Colonic mucosa (tissue), 4 donors: Measurements from ENCODE around the gene PRLR. TPM values are rescaled to one million over a fixed set of nuclear protein-coding genes. Genes with fewer than 3 reads are reported as not detected.

Experiments
- DNase-seq: peaks from one replicate; pipeline ENCODE4 v3.0.0-alpha.2; 2020
- H3K27ac ChIP-seq: fragments of 200-600 bp; one replicate; pipeline ENCODE4 v1.8.0; 2021
- H3K27me3 ChIP-seq: fragments of 200-600 bp; one replicate; pipeline ENCODE4 v1.8.0; 2021
- H3K36me3 ChIP-seq: fragments of 200-600 bp; one replicate; pipeline ENCODE4 v1.8.0; 2021
- H3K4me1 ChIP-seq: fragments of 200-600 bp; one replicate; pipeline ENCODE4 v1.8.0; 2021; ENCODE audit warnings: mild to moderate bottlenecking
- H3K4me3 ChIP-seq: fragments of 200-600 bp; one replicate; pipeline ENCODE4 v1.8.0; 2021
- H3K9ac ChIP-seq, 2 donors: one replicate each; pipeline ENCODE4 v1.7.0; 2013; ENCODE audit warnings: control low read depth in 2 of 2, low read depth in 2 of 2, low read length in 2 of 2
- H3K9me3 ChIP-seq: fragments of 200-600 bp; one replicate; pipeline ENCODE4 v1.8.0; 2021
- intact Hi-C: fragments of 100-400 bp; cut with DNase I; formaldehyde crosslinking; loops from one replicate; pipeline ENCODE4 v1.14.1; 2022
- total RNA-seq, 2 donors: library from RNA; stranded (reverse); fragmentation: NEBNext Ultra II Directional in 1 of 2; extraction: Animal tissue kit (Norgen Biotek cat#: 25700) in 1 of 2; gene quantifications; one replicate each; pipeline ENCODE4 v1.2.1, GENCODE V29; 2021
- TF ChIP-seq, protein P1 (sequence below): fragments of 200-600 bp; IDR thresholded peaks from one replicate; pipeline ENCODE4 v1.8.0; 2022; ENCODE audit warnings: antibody characterized with exemption, mild to moderate bottlenecking
- donor health status: healthy.
- donor health status: DM: no; HTN: no; CAD: no.
- donor health status: DM: no; HTN: no; CAD: no.

The PRLR gene
- total RNA-seq, 2 donors from 2014 or later, result 23.7 to 38.6 TPM

DNA sequence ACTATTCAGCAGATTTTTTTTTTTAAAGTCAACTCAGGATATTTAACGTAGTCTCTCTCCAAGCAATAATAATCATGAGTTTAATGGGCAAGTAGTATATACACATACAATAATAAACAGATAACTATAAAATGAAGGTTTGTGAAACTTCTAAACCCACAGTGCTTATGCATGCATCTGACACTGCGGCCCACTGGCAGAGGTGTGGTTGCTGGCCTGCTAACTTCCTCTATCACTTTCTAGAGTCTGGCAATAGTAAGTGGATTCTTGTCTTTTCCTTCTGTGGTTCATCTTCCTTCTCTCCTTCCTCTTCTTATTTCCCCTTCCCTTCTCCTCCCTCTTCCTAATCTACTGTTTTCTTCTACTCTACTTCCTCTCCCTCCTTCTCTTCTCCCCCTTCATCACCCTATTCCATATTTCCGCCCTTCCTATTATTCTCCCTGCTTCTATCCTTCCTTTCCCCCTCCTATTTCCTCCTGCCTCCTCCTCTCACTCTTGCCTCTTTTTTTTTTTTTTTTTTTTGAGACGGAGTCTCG lies 164.0 kb downstream of the PRLR start:
- intact Hi-C loops, result no loop called here

DNA sequence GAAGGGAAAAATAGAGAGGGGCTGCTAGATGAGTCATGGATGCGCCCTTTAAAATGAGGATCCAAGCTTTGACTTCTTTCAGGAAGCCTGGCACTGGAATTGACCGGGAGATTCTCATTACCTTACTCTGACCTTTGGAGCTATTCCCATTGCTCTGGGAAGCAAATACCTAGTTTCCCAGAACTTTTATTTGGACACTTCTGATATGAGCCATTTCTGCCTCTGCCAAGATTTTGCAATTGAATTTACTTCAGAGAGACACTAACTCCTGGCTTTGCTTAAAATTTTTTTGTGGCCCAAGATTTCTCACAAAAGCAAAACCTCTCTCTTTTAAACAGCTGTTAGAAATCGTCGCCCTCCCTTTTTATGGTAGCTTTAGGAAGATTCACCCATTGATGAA lies 166.9 kb downstream of the PRLR start:
- Histone ChIP-seq H3K9ac (no peak overlapping the region), H3K4me1 (no peaks in the 10 kb centered on the region), H3K27me3 (no peaks in the 10 kb centered on the region), H3K36me3 (no peaks in the 10 kb centered on the region), H3K9me3 (no peaks in the 10 kb centered on the region), H3K4me3 (no peak overlapping the region), H3K27ac (no peak overlapping the region)
- intact Hi-C loops, result no loop called here
- DNase-seq, result no peak
- TF ChIP-seq, protein P1, sequence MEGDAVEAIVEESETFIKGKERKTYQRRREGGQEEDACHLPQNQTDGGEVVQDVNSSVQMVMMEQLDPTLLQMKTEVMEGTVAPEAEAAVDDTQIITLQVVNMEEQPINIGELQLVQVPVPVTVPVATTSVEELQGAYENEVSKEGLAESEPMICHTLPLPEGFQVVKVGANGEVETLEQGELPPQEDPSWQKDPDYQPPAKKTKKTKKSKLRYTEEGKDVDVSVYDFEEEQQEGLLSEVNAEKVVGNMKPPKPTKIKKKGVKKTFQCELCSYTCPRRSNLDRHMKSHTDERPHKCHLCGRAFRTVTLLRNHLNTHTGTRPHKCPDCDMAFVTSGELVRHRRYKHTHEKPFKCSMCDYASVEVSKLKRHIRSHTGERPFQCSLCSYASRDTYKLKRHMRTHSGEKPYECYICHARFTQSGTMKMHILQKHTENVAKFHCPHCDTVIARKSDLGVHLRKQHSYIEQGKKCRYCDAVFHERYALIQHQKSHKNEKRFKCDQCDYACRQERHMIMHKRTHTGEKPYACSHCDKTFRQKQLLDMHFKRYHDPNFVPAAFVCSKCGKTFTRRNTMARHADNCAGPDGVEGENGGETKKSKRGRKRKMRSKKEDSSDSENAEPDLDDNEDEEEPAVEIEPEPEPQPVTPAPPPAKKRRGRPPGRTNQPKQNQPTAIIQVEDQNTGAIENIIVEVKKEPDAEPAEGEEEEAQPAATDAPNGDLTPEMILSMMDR, result no peak

More for the DNA sequence above, 164.0 kb downstream of the PRLR start:
- Histone ChIP-seq H3K4me1 (no peaks in the 10 kb centered on the region), H3K27ac (no peak overlapping the region), H3K4me3 (no peak overlapping the region), H3K9me3 (no peaks in the 10 kb centered on the region), H3K36me3 (no peaks in the 10 kb centered on the region), H3K27me3 (no peaks in the 10 kb centered on the region), H3K9ac (no peak overlapping the region)
- TF ChIP-seq, protein P1, result no peak
- no peak for DNase-seq

DNA sequence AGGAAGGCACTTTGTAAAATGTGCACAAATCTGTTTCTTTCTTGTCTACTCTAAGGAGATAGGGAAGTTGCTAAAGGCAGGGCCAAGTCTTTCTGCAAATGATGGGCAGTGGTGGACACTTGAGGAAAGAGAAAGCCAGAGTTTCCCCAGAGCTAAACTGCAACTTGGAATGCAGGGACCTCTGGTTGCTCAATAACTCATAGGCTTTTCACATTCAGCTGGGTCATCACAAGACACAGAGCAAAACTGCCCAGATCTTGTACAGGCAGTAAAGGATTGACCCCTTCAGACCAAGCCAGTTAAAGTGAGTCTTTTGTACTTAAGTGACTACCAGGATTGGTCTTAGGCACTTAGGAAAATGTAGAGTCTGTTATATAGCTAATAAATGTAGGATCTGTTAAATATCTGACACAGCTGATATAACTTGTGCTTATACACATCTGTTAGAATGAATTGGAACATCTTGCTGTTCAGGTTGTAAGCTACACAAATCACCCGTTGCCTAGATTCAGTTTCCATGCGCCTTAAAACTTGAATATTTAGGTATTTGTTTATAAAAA lies 169.0 kb downstream of the PRLR start:
- Histone ChIP-seq H3K9me3 (no peaks in the 10 kb centered on the region), H3K27ac (no peak overlapping the region)

DNA sequence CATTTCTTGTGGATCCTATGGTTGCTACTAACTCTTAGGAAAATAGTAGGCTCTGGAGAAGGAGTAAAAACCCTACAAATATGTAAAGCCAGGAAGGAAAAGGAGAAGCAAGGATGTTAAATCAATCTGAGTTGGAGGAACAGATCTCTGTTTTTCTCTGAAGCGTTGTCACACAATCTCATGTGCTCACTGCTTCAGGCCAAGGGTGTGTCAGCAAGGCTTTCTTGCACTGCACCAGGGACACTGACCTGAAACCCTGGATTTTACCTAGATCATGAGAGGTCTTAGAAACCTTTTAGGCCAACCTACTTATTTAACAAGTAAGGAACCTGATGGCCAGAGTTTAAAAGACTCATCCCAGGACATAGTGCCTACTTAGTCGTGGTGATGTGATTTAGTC lies 170.1 kb downstream of the PRLR start:
- DNase-seq, result no peak
- Histone ChIP-seq H3K27ac (no peak overlapping the region), H3K9me3 (no peaks in the 10 kb centered on the region), H3K4me3 (no peak overlapping the region), H3K27me3 (no peaks in the 10 kb centered on the region), H3K9ac (no peak overlapping the region), H3K4me1 (no peaks in the 10 kb centered on the region), H3K36me3 (no peaks in the 10 kb centered on the region)
- intact Hi-C loops, result no loop called here
- TF ChIP-seq, protein P1, result no peak

More for the DNA sequence above, 169.0 kb downstream of the PRLR start:
- Histone ChIP-seq H3K4me1 (no peaks in the 10 kb centered on the region), H3K27me3 (no peaks in the 10 kb centered on the region), H3K9ac (no peak overlapping the region), H3K36me3 (no peaks in the 10 kb centered on the region), H3K4me3 (no peak overlapping the region)
- TF ChIP-seq, protein P1, result no peak
- DNase-seq, result no peak
- intact Hi-C loops, result no loop called here

DNA sequence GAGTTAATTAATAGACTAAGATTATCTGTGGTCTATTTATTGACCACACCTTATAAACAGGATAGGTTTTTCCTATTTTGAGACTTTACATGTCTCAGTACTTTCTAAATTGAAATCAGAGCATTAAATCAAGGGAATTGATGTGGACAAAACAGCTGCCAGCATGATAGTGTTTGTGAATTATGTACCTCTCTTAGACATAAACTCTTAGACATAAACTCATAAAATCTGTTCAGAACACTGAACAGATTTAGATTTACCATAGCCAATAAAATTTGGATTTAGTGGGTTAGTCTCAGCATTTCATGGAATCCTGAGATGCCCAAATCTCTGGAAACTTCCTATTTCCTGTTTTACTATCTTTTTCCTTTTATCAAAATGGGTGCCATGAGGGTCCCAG lies 171.0 kb downstream of the PRLR start:
- no peak overlapping the region for H3K4me3 ChIP-seq
- H3K27ac ChIP-seq, result no peak overlapping the region
- no peak overlapping the region for H3K9ac ChIP-seq
- H3K36me3 ChIP-seq, result no peaks in the 10 kb centered on the region
- TF ChIP-seq, protein P1, result no peak
- intact Hi-C loops, result no loop called here
- H3K9me3 ChIP-seq, result no peaks in the 10 kb centered on the region
- no peak for DNase-seq
- no peaks in the 10 kb centered on the region for H3K4me1 ChIP-seq
- H3K27me3 ChIP-seq, result no peaks in the 10 kb centered on the region
